ENCODE measurements around the gene GRIPAP1. TPM values are rescaled to one million over a fixed set of nuclear protein-coding genes. Genes with fewer than 3 reads are reported as not detected.

GRIPAP1 gene
- total and polyA plus RNA-seq, 5 donors from 2014 or later: 8.3 to 126 (median 9.3) TPM

- Histone ChIP-seq H3K4me1 (ENCODE audit: control insufficient read depth, insufficient read depth, low read length, poor library complexity, severe bottlenecking) (peaks cover 97% of the 10 kb centered on the region), H3K4me3 (ENCODE audit: low read depth, low read length) (peak overlapping the region; percentile 65), H3K27me3 (ENCODE audit: control insufficient read depth, insufficient read depth, low read length) (no peaks in the 10 kb centered on the region), H3K27ac (ENCODE audit: insufficient read depth, low read length, poor library complexity, severe bottlenecking) (peak overlapping the region; percentile 99), H3K9me3 (ENCODE audit: control insufficient read depth in 2 of 2, low read length in 2 of 2) (no peaks in the 10 kb centered on the region), H3K36me3 (ENCODE audit: control insufficient read depth, insufficient read depth, low read length) (peaks cover 5% of the 10 kb centered on the region)
- Mint-ChIP-seq H3K36me3 (peaks cover 20% of the 10 kb centered on the region), H3K4me1 (peaks cover 44 to 98% (median 66%) of the 10 kb centered on the region in 4 donors), H3K4me3 (peak overlapping the region; percentile 80 to 90 (median 88)), H3K27ac (peak overlapping the region; percentile 96 to 98 (median 98)), H3K27me3 (no peaks in the 10 kb centered on the region), H3K9me3 (no peaks in the 10 kb centered on the region)
- ATAC-seq (ENCODE audit: low read depth in 2 of 2): peak; percentile 32 to 44
- peak; percentile 70 to 92 (median 82) for DNase-seq
These were observed 63.2 kb downstream of the GRIPAP1 start for GRCh38 chrX:48938721-48939425.

GRCh38 chrX:48937054-48937907 lies 64.8 kb downstream of the GRIPAP1 start:
- peak overlapping the region; percentile 61 for H3K4me3 ChIP-seq (ENCODE audit: low read depth, low read length)

DNA sequence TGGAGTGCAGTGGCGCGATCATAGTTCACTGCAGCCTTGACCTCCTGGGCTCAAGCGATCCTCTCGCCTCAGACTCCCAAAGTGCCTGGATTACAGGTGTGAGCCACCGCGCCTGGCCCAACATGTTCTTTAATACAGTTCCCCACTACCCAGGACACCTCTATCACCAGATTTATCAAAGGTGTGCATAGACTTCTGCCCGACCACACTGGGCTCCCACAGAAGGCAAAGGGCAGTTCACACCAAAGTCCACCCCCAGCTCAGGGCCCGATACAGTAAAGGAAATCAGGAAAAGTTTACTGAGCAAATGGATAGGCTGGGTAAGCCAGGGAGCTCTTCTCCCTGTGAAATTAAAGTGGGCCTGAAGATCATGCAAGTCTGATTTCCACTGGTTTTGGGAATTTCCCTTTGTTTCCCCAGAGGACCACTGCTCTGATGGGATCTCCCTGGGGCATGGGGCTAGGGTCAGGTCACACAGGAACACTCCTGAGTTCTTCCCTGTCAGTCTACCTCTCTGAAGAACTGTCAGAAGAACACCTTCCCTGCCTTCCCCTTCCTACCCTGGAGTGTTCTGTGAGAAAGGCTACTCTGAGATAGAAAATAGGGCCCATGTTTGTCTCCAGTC lies 65.5 kb downstream of the GRIPAP1 start:
- ATAC-seq (ENCODE audit: low read depth in 2 of 2) (no peak), DNase-seq (no peak)
- Mint-ChIP-seq H3K4me3 (peak overlapping the region; percentile 80 to 93 (median 88)), H3K27ac (peak overlapping the region; percentile 96 to 98 (median 96)), H3K4me1 (peaks cover 27 to 83% (median 53%) of the 10 kb centered on the region in 4 donors), H3K36me3 (peaks cover 18% of the 10 kb centered on the region), H3K27me3 (no peaks in the 10 kb centered on the region), H3K9me3 (no peaks in the 10 kb centered on the region)
- no peaks in the 10 kb centered on the region for H3K9me3 ChIP-seq (ENCODE audit: control insufficient read depth in 2 of 2, low read length in 2 of 2)
- H3K36me3 ChIP-seq (ENCODE audit: control insufficient read depth, insufficient read depth, low read length): peaks cover 10% of the 10 kb centered on the region
- peak overlapping the region; percentile 99 for H3K27ac ChIP-seq (ENCODE audit: insufficient read depth, low read length, poor library complexity, severe bottlenecking)
- peak overlapping the region; percentile 41 for H3K4me3 ChIP-seq (ENCODE audit: low read depth, low read length)
- H3K4me1 ChIP-seq (ENCODE audit: control insufficient read depth, insufficient read depth, low read length, poor library complexity, severe bottlenecking): peaks cover 81% of the 10 kb centered on the region
- no peaks in the 10 kb centered on the region for H3K27me3 ChIP-seq (ENCODE audit: control insufficient read depth, insufficient read depth, low read length)

More at GRCh38 chrX:48937054-48937907, 64.8 kb downstream of the GRIPAP1 start:
- peaks cover 10% of the 10 kb centered on the region for H3K36me3 ChIP-seq (ENCODE audit: control insufficient read depth, insufficient read depth, low read length)
- no peaks in the 10 kb centered on the region for H3K27me3 ChIP-seq (ENCODE audit: control insufficient read depth, insufficient read depth, low read length)
- H3K36me3 Mint-ChIP-seq: peaks cover 20% of the 10 kb centered on the region
- peak; percentile 67 to 70 for ATAC-seq (ENCODE audit: low read depth in 2 of 2)
- peak overlapping the region; percentile 80 to 93 (median 88) for H3K4me3 Mint-ChIP-seq
- H3K27me3 Mint-ChIP-seq: no peaks in the 10 kb centered on the region
- H3K4me1 ChIP-seq (ENCODE audit: control insufficient read depth, insufficient read depth, low read length, poor library complexity, severe bottlenecking): peaks cover 89% of the 10 kb centered on the region
- peaks cover 34 to 90% (median 58%) of the 10 kb centered on the region in 4 donors for H3K4me1 Mint-ChIP-seq
- no peaks in the 10 kb centered on the region for H3K9me3 ChIP-seq (ENCODE audit: control insufficient read depth in 2 of 2, low read length in 2 of 2)
- DNase-seq: peak; percentile 76 to 99 (median 93)
- H3K27ac Mint-ChIP-seq: peak overlapping the region; percentile 96 to 98 (median 96)
- no peaks in the 10 kb centered on the region for H3K9me3 Mint-ChIP-seq
- H3K27ac ChIP-seq (ENCODE audit: insufficient read depth, low read length, poor library complexity, severe bottlenecking): peak overlapping the region; percentile 99

GRCh38 chrX:48935301-48935670 lies 66.8 kb downstream of the GRIPAP1 start:
- DNase-seq (no peak), ATAC-seq (ENCODE audit: low read depth in 2 of 2) (no peak)
- Histone ChIP-seq H3K36me3 (ENCODE audit: control insufficient read depth, insufficient read depth, low read length) (peaks cover 14% of the 10 kb centered on the region), H3K27ac (ENCODE audit: insufficient read depth, low read length, poor library complexity, severe bottlenecking) (peak overlapping the region; percentile 99), H3K4me1 (ENCODE audit: control insufficient read depth, insufficient read depth, low read length, poor library complexity, severe bottlenecking) (peaks cover 70% of the 10 kb centered on the region), H3K4me3 (ENCODE audit: low read depth, low read length) (no peak overlapping the region), H3K27me3 (ENCODE audit: control insufficient read depth, insufficient read depth, low read length) (no peaks in the 10 kb centered on the region), H3K9me3 (ENCODE audit: control insufficient read depth in 2 of 2, low read length in 2 of 2) (no peaks in the 10 kb centered on the region)
- Mint-ChIP-seq H3K27ac (peak overlapping the region; percentile 83 to 98 (median 95)), H3K4me1 (peaks cover 26 to 76% (median 54%) of the 10 kb centered on the region in 4 donors), H3K27me3 (no peaks in the 10 kb centered on the region), H3K36me3 (peaks cover 23% of the 10 kb centered on the region), H3K4me3 (peak overlapping the region in 3 of 4 donors; percentile 38 to 85 (median 73)), H3K9me3 (no peaks in the 10 kb centered on the region)

GRCh38 chrX:48934581-48935300 lies 67.3 kb downstream of the GRIPAP1 start:
- Histone ChIP-seq H3K27me3 (ENCODE audit: control insufficient read depth, insufficient read depth, low read length) (no peaks in the 10 kb centered on the region), H3K4me1 (ENCODE audit: control insufficient read depth, insufficient read depth, low read length, poor library complexity, severe bottlenecking) (peaks cover 64% of the 10 kb centered on the region), H3K27ac (ENCODE audit: insufficient read depth, low read length, poor library complexity, severe bottlenecking) (peak overlapping the region; percentile 99), H3K36me3 (ENCODE audit: control insufficient read depth, insufficient read depth, low read length) (peaks cover 16% of the 10 kb centered on the region), H3K4me3 (ENCODE audit: low read depth, low read length) (peak overlapping the region; percentile 40), H3K9me3 (ENCODE audit: control insufficient read depth in 2 of 2, low read length in 2 of 2) (no peaks in the 10 kb centered on the region)
- H3K4me3 Mint-ChIP-seq: peak overlapping the region; percentile 69 to 85 (median 72)
- H3K27me3 Mint-ChIP-seq: no peaks in the 10 kb centered on the region
- peak overlapping the region; percentile 83 to 98 (median 95) for H3K27ac Mint-ChIP-seq
- peaks cover 26% of the 10 kb centered on the region for H3K36me3 Mint-ChIP-seq
- peak; percentile 19 to 29 for ATAC-seq (ENCODE audit: low read depth in 2 of 2)
- DNase-seq: peak; percentile 46 to 76 (median 73)
- peaks cover 0 to under 1% (median 0%) of the 10 kb centered on the region in 7 donors for H3K9me3 Mint-ChIP-seq
- peaks cover 29 to 73% (median 54%) of the 10 kb centered on the region in 4 donors for H3K4me1 Mint-ChIP-seq

- Histone ChIP-seq H3K9me3 (ENCODE audit: control insufficient read depth in 2 of 2, low read length in 2 of 2) (no peaks in the 10 kb centered on the region), H3K4me3 (ENCODE audit: low read depth, low read length) (no peak overlapping the region), H3K27me3 (ENCODE audit: control insufficient read depth, insufficient read depth, low read length) (no peaks in the 10 kb centered on the region), H3K36me3 (ENCODE audit: control insufficient read depth, insufficient read depth, low read length) (peaks cover 16% of the 10 kb centered on the region), H3K27ac (ENCODE audit: insufficient read depth, low read length, poor library complexity, severe bottlenecking) (peak overlapping the region; percentile 99), H3K4me1 (ENCODE audit: control insufficient read depth, insufficient read depth, low read length, poor library complexity, severe bottlenecking) (peaks cover 54% of the 10 kb centered on the region)
- H3K36me3 Mint-ChIP-seq: peaks cover 26% of the 10 kb centered on the region
- H3K4me1 Mint-ChIP-seq: peaks cover 26 to 63% (median 45%) of the 10 kb centered on the region in 4 donors
- peaks cover 0 to 2% (median 0%) of the 10 kb centered on the region in 7 donors for H3K9me3 Mint-ChIP-seq
- ATAC-seq (ENCODE audit: low read depth in 2 of 2): no peak
- H3K4me3 Mint-ChIP-seq: peak overlapping the region in 3 of 4 donors; percentile 19 to 85 (median 43)
- H3K27me3 Mint-ChIP-seq: no peaks in the 10 kb centered on the region
- H3K27ac Mint-ChIP-seq: peak overlapping the region; percentile 91 to 98 (median 95)
- DNase-seq: peak in 1 of 3 donors; percentile 13
These were observed 68.3 kb downstream of the GRIPAP1 start for GRCh38 chrX:48933757-48934156.
